ENCODE measurements around the gene PTPRM. TPM values are rescaled to one million over a fixed set of nuclear protein-coding genes. Genes with fewer than 3 reads are reported as not detected.

PTPRM gene
- total and polyA plus RNA-seq, 4 donors, result 61.1 to 146 (median 87.5) TPM

DNA sequence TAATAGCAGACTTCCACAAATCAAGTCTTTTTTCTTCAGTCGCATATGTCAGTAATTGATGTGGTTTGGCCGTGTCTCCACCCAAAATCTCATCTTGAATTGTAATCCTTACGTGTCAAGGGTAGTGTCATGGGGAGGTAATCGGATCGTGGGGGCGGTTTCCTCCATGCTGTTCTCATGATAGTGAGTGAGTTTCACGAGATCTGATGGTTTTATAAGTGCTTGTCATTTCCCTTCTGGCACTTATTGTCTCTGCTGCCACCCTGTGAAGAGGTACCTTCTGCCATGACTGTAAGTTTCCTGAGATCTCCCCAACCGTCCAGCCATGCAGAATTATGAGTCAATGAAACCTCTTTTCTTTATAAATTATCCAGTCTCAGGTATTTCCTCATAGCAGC, 478.8 kb downstream of the PTPRM start:
- Histone ChIP-seq H3K36me3 (ENCODE audit: control insufficient read depth in 4 of 4, insufficient read depth in 4 of 4, low read length in 4 of 4) (no peaks in the 10 kb centered on the region), H3K4me3 (no peak overlapping the region), H3K27ac (ENCODE audit: low read depth in 1 of 2, low read length in 1 of 2) (no peak overlapping the region), H3K27me3 (ENCODE audit: control insufficient read depth in 3 of 3, insufficient read depth in 3 of 3, low read length in 2 of 3) (no peaks in the 10 kb centered on the region), H3K9ac (ENCODE audit: insufficient read depth in 1 of 2, low read length in 2 of 2) (no peak overlapping the region), H3K9me3 (ENCODE audit: control insufficient read depth in 4 of 4, insufficient read depth in 3 of 4, low read length in 3 of 4) (no peaks in the 10 kb centered on the region), H3K4me1 (ENCODE audit: control insufficient read depth in 5 of 5, insufficient read depth in 5 of 5, low read length in 5 of 5) (peaks cover 0 to 25% (median 3%) of the 10 kb centered on the region in 5 donors)
- DNase-seq (no peak), ATAC-seq (ENCODE audit: insufficient read depth, low FRiP score) (no peak)
- 87 to 89% methylated on average over 8 of the region's 8 CpGs for WGBS, 2 donors
- TF ChIP-seq, protein P1, sequence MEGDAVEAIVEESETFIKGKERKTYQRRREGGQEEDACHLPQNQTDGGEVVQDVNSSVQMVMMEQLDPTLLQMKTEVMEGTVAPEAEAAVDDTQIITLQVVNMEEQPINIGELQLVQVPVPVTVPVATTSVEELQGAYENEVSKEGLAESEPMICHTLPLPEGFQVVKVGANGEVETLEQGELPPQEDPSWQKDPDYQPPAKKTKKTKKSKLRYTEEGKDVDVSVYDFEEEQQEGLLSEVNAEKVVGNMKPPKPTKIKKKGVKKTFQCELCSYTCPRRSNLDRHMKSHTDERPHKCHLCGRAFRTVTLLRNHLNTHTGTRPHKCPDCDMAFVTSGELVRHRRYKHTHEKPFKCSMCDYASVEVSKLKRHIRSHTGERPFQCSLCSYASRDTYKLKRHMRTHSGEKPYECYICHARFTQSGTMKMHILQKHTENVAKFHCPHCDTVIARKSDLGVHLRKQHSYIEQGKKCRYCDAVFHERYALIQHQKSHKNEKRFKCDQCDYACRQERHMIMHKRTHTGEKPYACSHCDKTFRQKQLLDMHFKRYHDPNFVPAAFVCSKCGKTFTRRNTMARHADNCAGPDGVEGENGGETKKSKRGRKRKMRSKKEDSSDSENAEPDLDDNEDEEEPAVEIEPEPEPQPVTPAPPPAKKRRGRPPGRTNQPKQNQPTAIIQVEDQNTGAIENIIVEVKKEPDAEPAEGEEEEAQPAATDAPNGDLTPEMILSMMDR (IDR thresholded peaks at IDR 0.05; ENCODE audit: control extremely low read depth, extremely low read depth), result no peak

DNA sequence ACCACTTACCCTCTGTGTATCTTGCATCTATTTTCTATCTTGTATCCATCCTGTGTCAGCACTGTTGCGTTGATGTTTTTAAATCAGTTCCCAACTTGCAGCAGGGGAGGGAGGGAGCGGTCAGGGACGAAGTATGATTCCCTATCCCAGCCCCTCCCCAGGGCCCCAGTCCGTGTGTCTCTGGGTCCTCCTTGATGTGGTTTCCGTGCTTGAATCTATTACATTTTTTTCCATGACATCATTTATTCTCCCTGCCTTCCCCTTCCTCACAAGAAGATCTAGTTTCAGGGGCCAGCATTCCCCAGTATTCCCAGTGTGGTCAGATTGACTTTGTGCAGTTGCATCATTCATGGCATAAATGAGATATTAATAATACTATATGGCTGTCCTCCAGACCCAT, 479.3 kb downstream of the PTPRM start:
- ATAC-seq (ENCODE audit: insufficient read depth, low FRiP score) (no peak), DNase-seq (no peak)
- H3K9me3 ChIP-seq (ENCODE audit: control insufficient read depth in 4 of 4, insufficient read depth in 3 of 4, low read length in 3 of 4), result no peaks in the 10 kb centered on the region
- no peak overlapping the region for H3K9ac ChIP-seq (ENCODE audit: insufficient read depth in 1 of 2, low read length in 2 of 2)
- no peak overlapping the region for H3K27ac ChIP-seq (ENCODE audit: low read depth in 1 of 2, low read length in 1 of 2)
- peaks cover 0 to 22% (median 3%) of the 10 kb centered on the region in 5 donors for H3K4me1 ChIP-seq (ENCODE audit: control insufficient read depth in 5 of 5, insufficient read depth in 5 of 5, low read length in 5 of 5)
- no peaks in the 10 kb centered on the region for H3K27me3 ChIP-seq (ENCODE audit: control insufficient read depth in 3 of 3, insufficient read depth in 3 of 3, low read length in 2 of 3)
- no peak overlapping the region for H3K4me3 ChIP-seq
- TF ChIP-seq, protein P1 (IDR thresholded peaks at IDR 0.05; ENCODE audit: control extremely low read depth, extremely low read depth), result no peak
- WGBS, 2 donors, result 87 to 94% methylated on average over 5 of the region's 5 CpGs
- H3K36me3 ChIP-seq (ENCODE audit: control insufficient read depth in 4 of 4, insufficient read depth in 4 of 4, low read length in 4 of 4), result no peaks in the 10 kb centered on the region

DNA sequence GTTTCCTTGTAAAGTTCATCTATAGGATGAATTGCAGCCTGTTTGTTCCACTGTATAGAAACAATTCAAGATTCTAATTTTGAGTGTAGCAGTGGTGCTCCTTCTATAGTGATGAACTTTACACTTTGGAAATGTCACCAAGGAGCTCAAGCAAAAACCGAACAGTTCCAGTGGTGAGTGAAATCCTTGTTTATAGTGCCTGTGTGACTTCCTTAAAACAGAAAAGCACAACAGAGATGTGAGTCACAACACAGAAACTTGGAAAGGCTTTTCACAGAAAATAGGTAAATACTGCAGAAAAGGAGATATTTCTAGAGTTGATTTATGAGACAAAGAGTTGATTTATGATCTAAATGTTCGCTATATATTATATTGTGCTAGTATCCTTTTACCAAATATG, 482.0 kb downstream of the PTPRM start:
- Histone ChIP-seq H3K36me3 (ENCODE audit: control insufficient read depth in 4 of 4, insufficient read depth in 4 of 4, low read length in 4 of 4) (no peaks in the 10 kb centered on the region), H3K9me3 (ENCODE audit: control insufficient read depth in 4 of 4, insufficient read depth in 3 of 4, low read length in 3 of 4) (no peaks in the 10 kb centered on the region), H3K27ac (ENCODE audit: low read depth in 1 of 2, low read length in 1 of 2) (no peak overlapping the region), H3K4me3 (no peak overlapping the region), H3K4me1 (ENCODE audit: control insufficient read depth in 5 of 5, insufficient read depth in 5 of 5, low read length in 5 of 5) (peaks cover 0 to 20% (median 3%) of the 10 kb centered on the region in 5 donors), H3K9ac (ENCODE audit: insufficient read depth in 1 of 2, low read length in 2 of 2) (no peak overlapping the region), H3K27me3 (ENCODE audit: control insufficient read depth in 3 of 3, insufficient read depth in 3 of 3, low read length in 2 of 3) (no peaks in the 10 kb centered on the region)
- no peak for DNase-seq
- TF ChIP-seq, protein P1 (IDR thresholded peaks at IDR 0.05; ENCODE audit: control extremely low read depth, extremely low read depth), result no peak
- WGBS, 2 donors, result 74 to 78% methylated on average over 2 of the region's 2 CpGs
- ATAC-seq (ENCODE audit: insufficient read depth, low FRiP score), result no peak

All from lung (tissue), 12 donors.